Neural progenitor cell (in vitro differentiated cells): ENCODE data around the gene LAMTOR1.

Experiments used
- CTCF ChIP-seq: fragments of 200-600 bp; sonication (generic); IDR thresholded peaks from 2 replicates; pipeline ENCODE4 v1.5.1; 2017; ENCODE audit warnings: antibody characterized with exemption, mild to moderate bottlenecking
- EZH2 ChIP-seq: fragments of 200-600 bp; sonication (generic); IDR thresholded peaks from 2 replicates; pipeline ENCODE4 v1.6.1; 2017; ENCODE audit warnings: antibody characterized with exemption, mild to moderate bottlenecking, moderate library complexity

- no peak for TF ChIP-seq CTCF
- TF ChIP-seq EZH2 = no peak
These were observed 35.4 kb downstream of the LAMTOR1 start for GRCh38 chr11:72067676-72068075.
